Suprapubic skin (tissue), 4 donors: Measurements from ENCODE around the gene EXOC3L4. TPM values are rescaled to one million over a fixed set of nuclear protein-coding genes. Genes with fewer than 3 reads are reported as not detected.

ENCODE experiments used
- DNase-seq, 2 donors: peaks; one replicate each; pipeline ENCODE4 v3.0.0-alpha.2; 2019; ENCODE audit warnings: low spot score in 2 of 2
- H3K27ac ChIP-seq: fragments of 200-600 bp; sonication (generic); one replicate; pipeline ENCODE4 v1.5.1; 2019
- H3K27me3 ChIP-seq: fragments of 200-600 bp; sonication (generic); one replicate; pipeline ENCODE4 v1.5.1; 2019
- H3K36me3 ChIP-seq: fragments of 200-600 bp; sonication (generic); one replicate; pipeline ENCODE4 v1.5.1; 2019
- H3K4me1 ChIP-seq: fragments of 200-600 bp; sonication (generic); one replicate; pipeline ENCODE4 v1.5.1; 2019
- H3K4me3 ChIP-seq: fragments of 200-600 bp; sonication (generic); one replicate; pipeline ENCODE4 v1.5.1; 2019; ENCODE audit warnings: mild to moderate bottlenecking
- H3K9me3 ChIP-seq: fragments of 200-600 bp; sonication (generic); one replicate; pipeline ENCODE4 v1.5.1; 2019
- EP300 ChIP-seq: sonication (generic); formaldehyde crosslinking; IDR thresholded peaks from one replicate; pipeline ENCODE4 v1.6.1; 2017; ENCODE audit warnings: antibody characterized with exemption
- POLR2A ChIP-seq, 2 donors: fragments of 450-650 bp; IDR thresholded peaks; one replicate each; pipeline ENCODE4 v1.6.1; 2017; ENCODE audit warnings: antibody characterized with exemption in 2 of 2, mild to moderate bottlenecking in 2 of 2, moderate library complexity in 2 of 2
- POLR2AphosphoS5 ChIP-seq, 3 donors: sonication (generic); formaldehyde crosslinking; IDR thresholded peaks; one replicate each; pipeline ENCODE4 v1.6.1; 2017; ENCODE audit warnings: antibody characterized with exemption in 3 of 3
- WGBS: methylation state at CpG from one replicate; pipeline ENCODE4 v1.1.5; 2018; 5-methylcytosine and 5-hydroxymethylcytosine counted together
- total RNA-seq, 4 donors: library from RNA; depleted of rRNA; stranded (reverse); fragments of >200 nt; gene quantifications; one replicate each; pipeline ENCODE4 v1.1.0, GENCODE V29; 2016
- TF ChIP-seq, protein P1 (sequence below), 2 donors: fragments of 200-600 bp in 1 of 2; fragments of 450-650 bp in 1 of 2; sonication (generic) in 1 of 2; IDR thresholded peaks; one replicate each; pipeline ENCODE4 v1.5.1; 2016 to 2019; ENCODE audit warnings: antibody characterized with exemption in 2 of 2, mild to moderate bottlenecking in 1 of 2, moderate library complexity in 1 of 2

Gene EXOC3L4
- total RNA-seq, 4 donors from 2014 or later = 1.5 TPM; not detected in 3

DNA sequence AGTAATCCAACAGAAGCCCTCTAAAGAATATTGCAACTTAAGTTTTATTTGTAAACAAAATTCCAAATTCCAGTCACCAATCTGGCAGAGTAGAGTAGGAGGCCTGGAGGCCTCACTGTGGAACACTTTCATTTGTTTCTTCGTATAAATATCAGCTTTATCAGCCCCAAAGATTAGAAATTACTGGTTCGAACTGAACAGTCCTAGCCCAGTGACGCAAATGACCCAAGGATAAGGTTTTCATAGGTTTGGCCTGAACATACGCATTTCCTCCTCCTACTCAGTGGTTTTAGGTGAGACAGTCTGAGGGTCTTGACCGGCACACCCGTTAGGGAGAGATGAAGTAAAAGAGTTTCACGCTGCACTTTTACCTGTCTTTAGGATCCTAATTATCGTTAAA is 38.8 kb upstream of the EXOC3L4 start:
- WGBS = 61% methylated on average over 8 of the region's 8 CpGs
- TF ChIP-seq POLR2AphosphoS5 (IDR thresholded peaks at IDR 0.05) (no peak), POLR2A (IDR thresholded peaks at IDR 0.05) (no peak), EP300 (no peak)
- TF ChIP-seq, protein P1, sequence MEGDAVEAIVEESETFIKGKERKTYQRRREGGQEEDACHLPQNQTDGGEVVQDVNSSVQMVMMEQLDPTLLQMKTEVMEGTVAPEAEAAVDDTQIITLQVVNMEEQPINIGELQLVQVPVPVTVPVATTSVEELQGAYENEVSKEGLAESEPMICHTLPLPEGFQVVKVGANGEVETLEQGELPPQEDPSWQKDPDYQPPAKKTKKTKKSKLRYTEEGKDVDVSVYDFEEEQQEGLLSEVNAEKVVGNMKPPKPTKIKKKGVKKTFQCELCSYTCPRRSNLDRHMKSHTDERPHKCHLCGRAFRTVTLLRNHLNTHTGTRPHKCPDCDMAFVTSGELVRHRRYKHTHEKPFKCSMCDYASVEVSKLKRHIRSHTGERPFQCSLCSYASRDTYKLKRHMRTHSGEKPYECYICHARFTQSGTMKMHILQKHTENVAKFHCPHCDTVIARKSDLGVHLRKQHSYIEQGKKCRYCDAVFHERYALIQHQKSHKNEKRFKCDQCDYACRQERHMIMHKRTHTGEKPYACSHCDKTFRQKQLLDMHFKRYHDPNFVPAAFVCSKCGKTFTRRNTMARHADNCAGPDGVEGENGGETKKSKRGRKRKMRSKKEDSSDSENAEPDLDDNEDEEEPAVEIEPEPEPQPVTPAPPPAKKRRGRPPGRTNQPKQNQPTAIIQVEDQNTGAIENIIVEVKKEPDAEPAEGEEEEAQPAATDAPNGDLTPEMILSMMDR (IDR thresholded peaks at IDR 0.05) = no peak
- Histone ChIP-seq H3K27ac (peak overlapping the region; percentile 96), H3K4me3 (peak overlapping the region; percentile 81), H3K27me3 (no peaks in the 10 kb centered on the region), H3K4me1 (peaks cover 42% of the 10 kb centered on the region), H3K9me3 (no peaks in the 10 kb centered on the region), H3K36me3 (no peaks in the 10 kb centered on the region)
- no peak for DNase-seq

DNA sequence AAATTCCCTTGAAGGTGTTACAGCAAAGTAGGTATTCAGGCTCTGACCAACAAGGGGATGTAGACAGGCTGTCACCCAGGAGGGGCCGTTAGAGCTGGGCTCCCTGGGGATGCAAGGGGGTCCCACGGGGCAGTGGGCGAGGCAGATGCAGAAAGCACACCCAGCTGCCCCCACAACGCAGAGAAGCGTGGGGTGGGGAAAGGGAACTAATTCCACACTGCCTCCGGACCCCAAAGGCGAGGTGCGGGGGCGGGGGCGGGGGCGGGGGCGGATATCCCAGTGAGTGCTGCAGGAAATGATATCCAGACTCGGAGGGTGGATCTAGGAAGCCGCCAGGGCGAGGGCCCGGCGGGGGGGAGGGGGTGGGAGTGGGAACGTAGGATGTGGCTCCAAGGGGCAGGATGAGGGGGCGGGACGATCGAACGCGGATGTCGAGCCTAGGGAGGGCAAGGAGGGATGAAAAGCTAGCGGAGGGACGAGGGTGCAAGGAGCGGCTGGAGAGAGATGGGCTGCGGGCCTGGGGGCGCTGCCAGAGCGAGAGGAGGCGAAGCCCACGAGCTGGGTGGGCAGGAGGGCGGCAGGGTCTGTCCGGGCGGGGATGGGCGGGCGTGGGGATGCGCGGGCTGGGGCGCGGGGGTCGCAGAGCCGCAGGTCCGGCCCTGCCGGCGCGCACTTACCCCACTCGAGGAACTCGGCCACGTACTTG is 38.0 kb upstream of the EXOC3L4 start:
- TF ChIP-seq EP300 (no peak), POLR2A (IDR thresholded peaks at IDR 0.05) (no peak), POLR2AphosphoS5 (IDR thresholded peaks at IDR 0.05) (no peak)
- TF ChIP-seq, protein P1 (IDR thresholded peaks at IDR 0.05) = no peak
- H3K4me1 ChIP-seq = peaks cover 42% of the 10 kb centered on the region
- 2% methylated on average over 47 of the region's 50 CpGs for WGBS
- H3K27ac ChIP-seq = peak overlapping the region; percentile 96
- no peaks in the 10 kb centered on the region for H3K27me3 ChIP-seq
- peak overlapping the region; percentile 81 for H3K4me3 ChIP-seq
- H3K36me3 ChIP-seq = no peaks in the 10 kb centered on the region
- DNase-seq = peak in 1 of 2 donors; percentile 90
- H3K9me3 ChIP-seq = no peaks in the 10 kb centered on the region

DNA sequence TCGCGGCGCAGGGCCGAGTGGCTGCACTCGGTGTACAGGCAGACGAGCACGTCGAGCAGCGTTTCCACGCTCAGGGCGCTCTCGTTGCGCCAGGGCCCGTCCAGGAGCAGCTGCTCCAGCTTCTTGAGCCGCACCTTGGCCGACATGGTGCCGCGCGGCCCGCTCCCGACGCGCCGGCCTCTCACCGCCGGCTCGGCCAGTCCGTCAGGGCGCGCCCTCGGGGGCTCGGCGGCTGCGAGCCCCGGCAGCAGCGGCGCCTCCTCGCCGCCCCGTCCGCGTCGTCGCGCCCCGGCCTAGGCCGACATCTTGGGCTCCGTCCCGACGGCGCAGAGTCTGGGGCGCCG is 37.5 kb upstream of the EXOC3L4 start:
- peak in 1 of 2 donors; percentile 74 for DNase-seq
- H3K27me3 ChIP-seq = no peaks in the 10 kb centered on the region
- TF ChIP-seq, protein P1 (IDR thresholded peaks at IDR 0.05) = no peak
- peak in 1 of 2 donors; percentile 25 for TF ChIP-seq POLR2A (IDR thresholded peaks at IDR 0.05)
- peak overlapping the region; percentile 96 for H3K27ac ChIP-seq
- H3K9me3 ChIP-seq = no peaks in the 10 kb centered on the region
- no peaks in the 10 kb centered on the region for H3K36me3 ChIP-seq
- H3K4me3 ChIP-seq = peak overlapping the region; percentile 81
- H3K4me1 ChIP-seq = peaks cover 42% of the 10 kb centered on the region
- WGBS = under 1% methylated on average over 20 of the region's 53 CpGs

DNA sequence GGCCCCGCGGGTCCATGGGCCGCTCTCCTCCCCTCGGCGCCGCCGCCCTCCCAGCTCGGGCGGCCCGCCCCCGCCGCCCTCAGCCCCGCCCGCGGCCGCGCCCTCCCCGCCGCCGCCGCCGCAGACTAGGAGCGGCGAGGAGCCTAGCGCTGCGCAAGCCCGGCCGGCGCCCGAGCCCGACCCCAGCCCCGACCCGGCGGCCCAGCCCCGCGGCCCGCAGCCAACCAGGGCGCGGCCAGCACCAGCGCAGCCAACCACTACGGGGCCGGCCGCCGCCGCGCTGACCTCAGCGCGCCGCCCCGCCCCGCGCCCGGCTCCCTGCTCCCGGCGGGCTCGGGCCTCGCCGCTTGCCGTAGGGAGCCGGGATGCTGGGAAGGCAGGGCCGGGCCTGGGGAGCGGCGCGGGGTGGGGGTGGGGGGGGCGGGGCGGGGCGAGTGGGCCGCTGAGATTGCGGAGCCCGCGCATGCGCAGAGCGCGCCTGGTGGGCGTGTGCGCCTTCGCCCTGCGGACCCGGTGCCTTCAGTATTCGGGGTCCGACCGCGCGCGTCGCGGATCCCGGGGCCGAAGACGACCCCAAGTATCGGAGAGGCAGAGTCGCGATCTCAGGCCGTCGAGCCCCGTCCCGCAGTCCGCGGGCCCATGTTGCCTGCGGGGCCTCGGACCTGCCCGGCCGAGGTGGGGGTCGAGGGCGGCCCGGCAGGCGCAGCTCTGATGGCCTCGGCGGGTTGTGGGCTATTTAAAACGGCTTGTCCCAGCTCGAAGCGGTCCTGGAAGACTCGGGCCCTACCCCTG is 37.0 kb upstream of the EXOC3L4 start, which contains the start of gene CDC42BPB:
CDC42BPB (minus strand) TSS at position 178 of the 792 bp plus-strand sequence. CDS start 376 bp downstream, outside the sequence.
- DNase-seq = peak; percentile 89
- no peaks in the 10 kb centered on the region for H3K27me3 ChIP-seq
- peaks cover 42% of the 10 kb centered on the region for H3K4me1 ChIP-seq
- no peaks in the 10 kb centered on the region for H3K36me3 ChIP-seq
- 3% methylated on average over 18 of the region's 113 CpGs for WGBS
- H3K4me3 ChIP-seq = peak within 1 kb of the TSS; percentile 81
- TF ChIP-seq POLR2A (IDR thresholded peaks at IDR 0.05) (peak in 1 of 2 donors; percentile 11), EP300 (no peak), POLR2AphosphoS5 (IDR thresholded peaks at IDR 0.05) (no peak)
- TF ChIP-seq, protein P1 (IDR thresholded peaks at IDR 0.05) = no peak
- peak within 1 kb of the TSS; percentile 96 for H3K27ac ChIP-seq
- no peaks in the 10 kb centered on the region for H3K9me3 ChIP-seq
